IPS-20b (cell line): ENCODE results near the gene TMEM74B.

Source experiments
- H3K27ac ChIP-seq: one replicate; pipeline ENCODE4 v1.5.1; 2013; ENCODE audit warnings: low read length
- H3K27me3 ChIP-seq: 2 replicates; pipeline ENCODE4 v1.6.1; 2013; ENCODE audit warnings: mild to moderate bottlenecking, low read length, inconsistent platforms; ENCODE audit not compliant: insufficient read depth
- H3K36me3 ChIP-seq: 2 replicates; pipeline ENCODE4 v1.6.1; 2013; ENCODE audit warnings: low read depth, mild to moderate bottlenecking, inconsistent platforms, low read length, moderate library complexity; ENCODE audit not compliant: insufficient read depth
- H3K4me1 ChIP-seq: 2 replicates; pipeline ENCODE4 v1.6.1; 2013; ENCODE audit warnings: mild to moderate bottlenecking, control low read depth, inconsistent platforms, low read length, moderate library complexity; ENCODE audit not compliant: insufficient read depth
- H3K4me3 ChIP-seq: 2 replicates; pipeline ENCODE4 v1.5.1; 2013; ENCODE audit warnings: mild to moderate bottlenecking, low read length, inconsistent platforms
- H3K9ac ChIP-seq: 2 replicates; pipeline ENCODE4 v1.6.1; 2013; ENCODE audit warnings: low read depth, mild to moderate bottlenecking, inconsistent platforms, low read length, moderate library complexity
- H3K9me3 ChIP-seq: 2 replicates; pipeline ENCODE4 v1.6.1; 2013; ENCODE audit warnings: mild to moderate bottlenecking, low read depth, low read length, inconsistent platforms; ENCODE audit not compliant: insufficient read depth

TMEM74B gene

DNA sequence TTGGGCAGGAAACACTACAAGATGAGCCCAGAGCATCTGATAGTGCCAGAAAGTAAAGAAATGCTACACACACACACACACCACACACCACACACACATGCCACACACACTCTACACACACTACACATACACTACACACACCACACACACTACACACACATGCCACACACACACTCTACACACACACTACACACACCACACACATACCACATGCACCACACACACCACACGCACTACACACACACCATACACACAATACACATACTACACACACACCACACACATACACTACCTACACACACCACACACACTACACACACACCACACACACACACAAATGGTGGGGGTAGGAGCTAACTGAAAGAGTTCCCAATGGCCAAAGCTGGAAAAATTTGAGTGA, 3.6 kb upstream of the TMEM74B start:
- Histone ChIP-seq H3K9me3 (no peaks in the 10 kb centered on the region), H3K27ac (no peak overlapping the region), H3K36me3 (no peaks in the 10 kb centered on the region), H3K4me3 (no peak overlapping the region), H3K4me1 (peaks cover 8% of the 10 kb centered on the region; the same call in 1 of the 2 replicates), H3K9ac (no peak overlapping the region), H3K27me3 (peaks cover 48% of the 10 kb centered on the region)

DNA sequence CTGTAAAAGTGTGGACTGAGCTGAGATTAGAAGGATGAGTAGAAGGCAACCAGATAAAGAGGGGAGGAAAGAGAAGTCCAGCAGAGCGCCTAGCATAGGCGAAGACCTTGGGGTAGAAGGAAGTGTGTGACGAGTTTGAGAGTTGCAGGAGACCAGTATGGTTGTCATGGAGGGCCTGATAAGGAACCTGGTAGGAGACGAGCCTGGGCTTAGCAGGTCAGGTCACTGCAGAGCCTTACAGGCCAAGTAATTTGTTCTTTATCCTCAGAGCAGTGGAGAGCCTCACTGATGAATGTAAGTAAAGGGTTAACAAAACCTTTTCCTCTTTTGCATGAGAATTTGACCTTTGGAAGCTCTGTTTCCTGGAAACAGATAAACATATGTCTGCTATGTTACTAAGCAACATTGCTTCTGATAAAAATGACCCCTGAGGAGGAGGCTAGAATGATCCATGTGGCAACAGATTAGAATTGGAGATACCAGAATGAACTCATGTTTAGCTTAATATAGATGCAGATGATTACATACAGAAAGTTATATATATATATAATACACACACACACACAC, 2.9 kb upstream of the TMEM74B start:
- Histone ChIP-seq H3K27ac (no peak overlapping the region), H3K9ac (no peak overlapping the region), H3K36me3 (no peaks in the 10 kb centered on the region), H3K4me1 (peaks cover 8% of the 10 kb centered on the region; the same call in 1 of the 2 replicates), H3K4me3 (no peak overlapping the region), H3K27me3 (peaks cover 54% of the 10 kb centered on the region), H3K9me3 (no peaks in the 10 kb centered on the region)

DNA sequence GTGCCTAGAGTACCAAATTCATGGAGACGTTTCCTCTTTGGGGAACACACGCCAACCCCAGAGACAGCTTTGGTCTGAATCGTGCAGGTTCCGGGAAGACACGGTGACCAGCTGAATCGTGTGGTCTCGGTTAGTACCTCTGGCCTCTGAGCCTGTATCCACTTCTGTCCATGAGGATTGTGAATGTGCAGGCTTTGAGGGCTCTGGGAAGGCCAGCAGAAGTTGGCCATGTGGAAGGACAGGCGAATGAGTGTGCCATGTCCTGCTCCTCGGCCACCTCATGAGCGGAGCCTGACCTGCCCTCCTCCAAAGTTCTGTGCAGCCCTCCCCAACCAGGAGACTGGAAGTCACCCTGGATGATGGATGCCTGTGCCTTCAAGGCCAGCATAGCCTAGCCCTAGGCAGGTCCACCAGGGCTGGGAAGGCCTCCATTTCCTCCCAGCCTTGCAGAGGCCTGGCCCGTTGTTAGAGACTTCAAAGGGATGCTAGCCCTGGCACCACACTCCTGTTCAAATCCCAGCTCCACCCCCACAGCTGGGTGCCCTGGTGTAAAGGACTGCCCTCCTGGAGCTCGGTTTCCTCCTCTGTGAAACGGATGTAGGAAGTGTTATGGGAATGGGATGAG, 1.7 kb upstream of the TMEM74B start:
- no peak overlapping the region for H3K9ac ChIP-seq
- no peak overlapping the region for H3K27ac ChIP-seq
- no peaks in the 10 kb centered on the region for H3K9me3 ChIP-seq
- peak overlapping the region; percentile 60; the same call in 1 of the 2 replicates for H3K4me3 ChIP-seq
- no peaks in the 10 kb centered on the region for H3K36me3 ChIP-seq
- H3K27me3 ChIP-seq: peaks cover 63% of the 10 kb centered on the region
- H3K4me1 ChIP-seq: peaks cover 8% of the 10 kb centered on the region; the same call in 1 of the 2 replicates

DNA sequence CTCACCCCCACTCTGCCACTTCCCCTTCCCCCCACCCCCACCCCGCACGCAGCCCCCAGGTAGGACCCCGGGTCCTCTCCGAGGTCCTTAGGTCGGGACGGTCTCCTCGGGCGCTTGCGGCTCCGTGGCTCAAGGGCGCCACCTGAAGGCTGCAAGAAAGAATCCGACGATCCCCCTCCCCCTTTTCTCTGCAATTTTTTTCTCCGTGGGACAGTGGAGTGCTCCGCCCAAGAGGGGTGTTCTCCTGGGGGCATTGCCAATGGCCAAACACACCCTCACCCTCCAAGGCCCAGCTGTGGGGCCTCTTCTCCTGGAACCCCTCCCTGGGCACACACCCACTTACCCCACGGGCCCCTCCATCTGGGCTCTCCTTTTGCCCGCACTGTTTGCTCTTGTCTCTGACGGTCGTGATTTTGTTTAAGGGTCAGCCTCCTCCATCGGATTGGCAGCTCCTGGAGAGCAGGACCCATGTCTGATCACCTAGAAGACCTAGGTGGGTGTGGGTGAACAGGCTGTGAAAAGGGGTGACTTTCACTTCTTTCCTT, 1.1 kb upstream of the TMEM74B start:
- Histone ChIP-seq H3K4me3 (peak overlapping the region; percentile 60; the same call in 1 of the 2 replicates), H3K36me3 (no peaks in the 10 kb centered on the region), H3K9ac (no peak overlapping the region), H3K27ac (no peak overlapping the region), H3K9me3 (no peaks in the 10 kb centered on the region), H3K4me1 (peaks cover 8% of the 10 kb centered on the region; the same call in 1 of the 2 replicates), H3K27me3 (peaks cover 60% of the 10 kb centered on the region)

DNA sequence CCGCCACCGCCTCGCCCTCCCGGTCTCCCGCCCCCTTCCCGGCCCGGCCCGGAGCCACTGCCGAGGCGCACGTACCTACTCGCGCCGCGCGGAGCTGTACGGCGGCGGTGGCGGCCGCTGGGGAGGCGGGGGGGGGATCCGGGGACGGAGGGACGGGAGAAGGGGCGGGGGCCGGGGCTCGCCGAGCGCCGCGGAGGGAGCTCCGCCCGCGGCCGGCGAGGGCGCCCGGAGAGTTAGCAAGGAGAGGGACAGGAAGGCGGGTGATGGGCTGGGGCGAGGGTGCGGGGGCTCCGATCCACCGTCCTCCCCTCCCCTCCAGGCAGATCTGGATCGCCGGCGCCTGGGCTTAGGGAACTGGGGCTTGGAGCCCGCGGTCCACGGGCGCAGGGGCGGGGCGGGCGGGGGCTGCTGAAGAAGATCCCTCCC, 548 bp upstream of the TMEM74B start:
- H3K27me3 ChIP-seq: peaks cover 55% of the 10 kb centered on the region
- H3K36me3 ChIP-seq: no peaks in the 10 kb centered on the region
- no peak overlapping the region for H3K9ac ChIP-seq
- no peak overlapping the region for H3K27ac ChIP-seq
- peaks cover 8% of the 10 kb centered on the region; the same call in 1 of the 2 replicates for H3K4me1 ChIP-seq
- no peaks in the 10 kb centered on the region for H3K9me3 ChIP-seq
- peak overlapping the region; percentile 60; the same call in 1 of the 2 replicates for H3K4me3 ChIP-seq

DNA sequence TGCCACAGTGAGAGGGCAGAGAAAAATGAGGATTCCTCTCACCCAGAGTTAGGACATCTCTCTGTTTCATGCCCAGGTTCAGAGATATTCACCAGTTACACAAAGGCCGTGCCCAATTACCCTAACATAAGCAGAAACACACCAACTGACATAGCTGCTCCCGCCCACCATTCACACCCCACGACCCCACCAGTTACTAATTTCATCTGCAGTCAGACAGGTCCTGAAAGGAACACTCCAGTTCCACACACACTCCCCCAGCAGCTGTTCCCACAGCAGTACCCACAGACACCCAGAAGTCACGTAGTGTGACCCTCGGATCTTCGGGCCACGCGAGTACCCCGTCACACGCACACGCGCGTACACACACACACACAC, 532 bp downstream of the TMEM74B start:
- H3K9ac ChIP-seq: no peak overlapping the region
- H3K27ac ChIP-seq: no peak overlapping the region
- H3K27me3 ChIP-seq: peaks cover 53% of the 10 kb centered on the region
- H3K36me3 ChIP-seq: no peaks in the 10 kb centered on the region
- peak overlapping the region; percentile 60 for H3K4me3 ChIP-seq
- no peaks in the 10 kb centered on the region for H3K9me3 ChIP-seq
- H3K4me1 ChIP-seq: peaks cover 8% of the 10 kb centered on the region; the same call in 1 of the 2 replicates

DNA sequence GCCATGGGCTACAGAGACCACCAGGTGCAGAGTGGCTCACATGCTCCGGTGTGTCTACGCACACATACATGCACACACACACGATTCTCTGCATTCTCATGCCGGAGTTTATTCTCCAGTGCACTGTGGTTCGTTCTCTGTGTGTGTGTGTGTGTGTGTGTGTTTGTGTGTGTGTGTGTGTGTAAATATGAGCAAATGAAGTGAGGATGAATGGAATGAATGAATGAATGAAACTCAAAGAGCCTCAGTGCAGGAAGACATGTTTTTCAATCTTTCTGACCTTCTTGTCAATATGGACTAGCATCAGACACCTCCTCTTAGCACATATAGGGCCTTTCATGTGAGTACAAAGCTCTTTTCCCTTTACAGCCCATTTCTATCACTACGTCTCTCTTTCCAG, 1.6 kb downstream of the TMEM74B start:
- Histone ChIP-seq H3K4me3 (no peak overlapping the region), H3K27me3 (peaks cover 53% of the 10 kb centered on the region), H3K4me1 (peaks cover 8% of the 10 kb centered on the region; the same call in 1 of the 2 replicates), H3K27ac (no peak overlapping the region), H3K36me3 (no peaks in the 10 kb centered on the region), H3K9ac (no peak overlapping the region), H3K9me3 (no peaks in the 10 kb centered on the region)

DNA sequence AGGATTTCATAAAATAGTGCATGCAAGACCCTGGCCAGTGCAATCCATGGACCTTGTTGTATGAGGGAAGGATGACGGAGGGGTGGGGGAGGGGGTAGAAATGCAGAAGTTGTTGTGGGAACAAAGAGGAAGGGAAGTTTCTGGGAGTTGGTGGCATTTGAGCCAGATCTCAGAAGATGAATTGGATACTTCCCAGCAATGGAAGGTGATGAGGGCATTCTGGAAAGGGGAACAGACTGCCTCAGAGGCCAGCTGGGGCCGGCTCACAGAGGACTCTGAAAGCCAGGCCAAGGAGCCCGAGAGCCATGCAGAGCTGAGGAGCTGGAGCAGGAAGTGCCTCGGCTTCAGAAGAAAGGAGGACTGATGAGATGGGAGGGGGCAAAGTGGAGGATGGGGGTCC, 2.7 kb downstream of the TMEM74B start:
- Histone ChIP-seq H3K27ac (no peak overlapping the region), H3K36me3 (no peaks in the 10 kb centered on the region), H3K9ac (no peak overlapping the region), H3K9me3 (no peaks in the 10 kb centered on the region), H3K4me3 (no peak overlapping the region), H3K27me3 (peaks cover 46% of the 10 kb centered on the region), H3K4me1 (no peaks in the 10 kb centered on the region; the same call in 1 of the 2 replicates)

DNA sequence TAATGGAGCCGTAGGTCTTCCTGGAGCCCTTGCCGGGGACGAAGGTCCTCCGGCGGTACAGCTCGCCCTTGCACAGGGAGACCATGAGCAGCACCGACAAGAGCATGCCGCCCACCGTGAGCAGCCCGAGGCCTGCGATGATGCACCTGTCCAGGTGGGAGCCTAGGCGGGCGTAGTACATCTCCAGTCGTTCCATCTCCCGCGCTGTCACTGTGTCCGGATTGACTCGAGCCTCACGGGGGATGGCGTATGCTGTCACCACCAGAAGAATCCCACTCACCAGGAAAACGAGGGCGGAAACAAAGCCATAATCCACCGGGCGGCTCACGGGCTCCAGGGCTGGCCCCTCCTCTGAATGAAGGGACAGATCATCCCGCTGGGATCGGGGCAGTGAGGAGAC, 3.8 kb downstream of the TMEM74B start:
- H3K4me1 ChIP-seq: no peaks in the 10 kb centered on the region
- no peaks in the 10 kb centered on the region for H3K36me3 ChIP-seq
- no peaks in the 10 kb centered on the region for H3K9me3 ChIP-seq
- no peak overlapping the region for H3K27ac ChIP-seq
- H3K9ac ChIP-seq: no peak overlapping the region
- peaks cover 34% of the 10 kb centered on the region for H3K27me3 ChIP-seq
- H3K4me3 ChIP-seq: no peak overlapping the region

DNA sequence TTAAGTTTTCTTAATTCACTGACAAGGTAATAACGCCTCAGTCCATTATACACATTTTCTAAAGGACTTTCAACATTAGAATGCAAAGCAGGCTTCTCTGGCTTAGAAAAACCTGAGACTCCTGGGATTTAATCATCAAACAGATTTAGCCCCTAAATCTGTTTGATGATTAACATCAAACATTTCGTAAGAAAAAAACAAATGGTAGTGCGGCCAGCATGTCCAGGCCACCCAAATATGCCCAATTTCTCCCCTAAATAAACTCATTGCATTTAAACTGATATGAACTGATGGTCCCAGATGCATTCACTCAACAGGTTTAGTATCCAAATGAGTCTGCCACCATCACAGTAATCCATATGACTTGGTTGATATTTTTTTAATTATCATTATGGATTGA, 6.2 kb downstream of the TMEM74B start:
- no peaks in the 10 kb centered on the region for H3K4me1 ChIP-seq
- no peaks in the 10 kb centered on the region for H3K9me3 ChIP-seq
- no peak overlapping the region for H3K9ac ChIP-seq
- no peak overlapping the region for H3K4me3 ChIP-seq
- 0 out of 2 replicates have a peak, but pooled peaks cover 4% of the 10 kb centered on the region for H3K36me3 ChIP-seq
- H3K27ac ChIP-seq: no peak overlapping the region
- H3K27me3 ChIP-seq: peaks cover 18% of the 10 kb centered on the region

DNA sequence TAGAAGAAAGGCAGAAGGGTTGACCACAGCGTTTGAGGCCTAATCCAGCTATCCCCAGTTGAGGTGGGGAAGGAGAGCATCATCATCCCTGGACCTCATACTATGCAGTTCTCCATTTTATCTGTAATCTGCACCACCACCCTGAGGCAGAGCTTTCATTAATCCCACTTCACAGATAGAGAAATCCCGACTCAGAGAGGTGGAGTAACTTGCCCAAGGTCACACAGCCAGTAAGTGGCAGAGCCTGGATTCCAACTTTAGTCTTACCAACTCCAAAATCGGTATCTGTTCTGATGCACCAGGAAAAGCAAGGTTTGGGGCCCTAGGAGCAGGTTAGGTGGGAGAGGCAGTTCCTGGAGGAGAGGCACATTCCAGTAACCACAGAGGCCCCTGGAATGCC, 6.7 kb downstream of the TMEM74B start:
- Histone ChIP-seq H3K27me3 (peaks cover 13% of the 10 kb centered on the region), H3K27ac (no peak overlapping the region), H3K4me3 (no peak overlapping the region), H3K4me1 (no peaks in the 10 kb centered on the region), H3K9ac (no peak overlapping the region), H3K36me3 (0 out of 2 replicates have a peak, but pooled peaks cover 4% of the 10 kb centered on the region), H3K9me3 (no peaks in the 10 kb centered on the region)

DNA sequence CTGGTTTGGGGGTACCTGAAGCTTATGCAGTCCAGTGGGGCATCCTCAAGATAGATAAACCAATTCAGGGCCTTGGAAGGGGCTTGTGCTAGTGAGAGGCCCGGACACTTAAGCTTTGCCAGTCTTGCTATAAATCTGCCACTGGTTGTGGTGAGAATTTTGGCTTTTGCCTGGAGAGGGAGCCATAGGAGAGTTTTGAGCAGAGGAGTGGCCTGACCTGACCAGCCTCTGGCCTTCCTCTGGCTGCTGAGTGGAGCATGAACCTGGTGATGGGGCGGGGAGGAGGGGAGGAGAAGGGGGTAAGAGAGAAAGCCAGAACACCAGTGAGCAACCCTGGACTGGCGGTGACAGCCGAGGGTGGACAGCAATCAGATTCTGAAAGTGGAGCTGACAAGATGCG, 7.1 kb downstream of the TMEM74B start:
- Histone ChIP-seq H3K4me1 (no peaks in the 10 kb centered on the region), H3K36me3 (peaks cover 6% of the 10 kb centered on the region; the same call in 1 of the 2 replicates), H3K27me3 (peaks cover 8% of the 10 kb centered on the region), H3K9ac (no peak overlapping the region), H3K9me3 (no peaks in the 10 kb centered on the region), H3K27ac (no peak overlapping the region), H3K4me3 (no peak overlapping the region)
